Measurements from ENCODE around the gene B4GALT6.

The B4GALT6 gene

GRCh38 chr18:31655354-31655753 is 29.0 kb downstream of the B4GALT6 start:
- no peaks in the 10 kb centered on the region for H3K27me3 ChIP-seq
- no peaks in the 10 kb centered on the region for H3K36me3 ChIP-seq
- H3K4me3 ChIP-seq (ENCODE audit: low read depth, low read length) = no peak overlapping the region
- H3K4me1 ChIP-seq = no peaks in the 10 kb centered on the region
- TF ChIP-seq CTCF (IDR thresholded peaks at IDR 0.05; ENCODE audit: low read depth, low read length) = no peak
- no peaks in the 10 kb centered on the region for H3K9me3 ChIP-seq
- no peak for DNase-seq

GRCh38 chr18:31652877-31653276 is 31.5 kb downstream of the B4GALT6 start:
- H3K4me3 ChIP-seq (ENCODE audit: low read depth, low read length) = no peak overlapping the region

GRCh38 chr18:31652357-31652756 is 32.0 kb downstream of the B4GALT6 start:
- Histone ChIP-seq H3K4me1 (no peaks in the 10 kb centered on the region), H3K9me3 (no peaks in the 10 kb centered on the region), H3K27me3 (no peaks in the 10 kb centered on the region), H3K36me3 (no peaks in the 10 kb centered on the region), H3K4me3 (ENCODE audit: low read depth, low read length) (no peak overlapping the region)
- DNase-seq = no peak
- no peak for TF ChIP-seq CTCF (IDR thresholded peaks at IDR 0.05; ENCODE audit: low read depth, low read length)

More at GRCh38 chr18:31652877-31653276, 31.5 kb downstream of the B4GALT6 start:
- Histone ChIP-seq H3K4me1 (no peaks in the 10 kb centered on the region), H3K36me3 (no peaks in the 10 kb centered on the region), H3K27me3 (no peaks in the 10 kb centered on the region), H3K9me3 (no peaks in the 10 kb centered on the region)
- DNase-seq = no peak
- TF ChIP-seq CTCF (IDR thresholded peaks at IDR 0.05; ENCODE audit: low read depth, low read length) = no peak

GRCh38 chr18:31651369-31651768 is 33.0 kb downstream of the B4GALT6 start:
- Histone ChIP-seq H3K27me3 (no peaks in the 10 kb centered on the region), H3K36me3 (no peaks in the 10 kb centered on the region), H3K4me3 (ENCODE audit: low read depth, low read length) (no peak overlapping the region), H3K4me1 (no peaks in the 10 kb centered on the region), H3K9me3 (no peaks in the 10 kb centered on the region)
- TF ChIP-seq CTCF (IDR thresholded peaks at IDR 0.05; ENCODE audit: low read depth, low read length) = no peak
- DNase-seq = no peak

DNA sequence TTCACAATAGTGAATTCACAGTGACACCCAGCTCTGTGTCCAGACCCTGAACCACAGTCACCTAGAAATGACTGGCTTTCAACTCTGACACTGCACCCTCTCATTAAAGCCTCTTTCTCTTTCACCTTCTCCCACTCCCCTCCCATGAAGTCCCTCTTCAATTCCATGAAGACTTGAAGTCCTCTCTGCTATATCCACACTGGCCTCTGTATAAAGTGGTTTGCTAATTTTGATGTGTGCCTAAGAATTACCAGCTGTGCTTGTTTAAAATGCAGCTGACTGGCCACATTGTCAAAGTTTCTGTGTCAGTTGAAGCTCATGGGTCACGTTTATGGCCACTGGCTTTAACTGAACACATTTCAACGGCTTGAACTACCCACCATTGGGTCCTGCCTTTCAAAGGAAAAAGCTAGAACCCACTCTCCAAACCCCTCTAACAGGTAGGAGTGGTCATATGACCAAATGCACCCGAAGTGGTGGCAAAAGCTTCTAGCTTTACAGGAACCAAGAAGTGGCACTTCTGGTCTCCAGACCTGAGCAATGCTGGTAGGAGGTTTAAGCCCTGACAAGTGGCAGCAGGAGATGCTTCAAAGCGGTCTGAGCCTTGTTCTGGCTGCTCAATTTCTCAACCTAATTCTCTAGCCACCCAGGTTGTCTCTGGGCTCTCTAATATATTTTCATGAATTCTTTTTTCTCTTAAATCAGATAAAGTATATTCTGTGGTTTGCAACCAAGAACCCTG is 34.2 kb downstream of the B4GALT6 start:
- Histone ChIP-seq H3K4me1 (no peaks in the 10 kb centered on the region), H3K36me3 (no peaks in the 10 kb centered on the region), H3K4me3 (ENCODE audit: low read depth, low read length) (no peak overlapping the region), H3K9me3 (no peaks in the 10 kb centered on the region), H3K27me3 (no peaks in the 10 kb centered on the region)
- DNase-seq = no peak
- no peak for TF ChIP-seq CTCF (IDR thresholded peaks at IDR 0.05; ENCODE audit: low read depth, low read length)

DNA sequence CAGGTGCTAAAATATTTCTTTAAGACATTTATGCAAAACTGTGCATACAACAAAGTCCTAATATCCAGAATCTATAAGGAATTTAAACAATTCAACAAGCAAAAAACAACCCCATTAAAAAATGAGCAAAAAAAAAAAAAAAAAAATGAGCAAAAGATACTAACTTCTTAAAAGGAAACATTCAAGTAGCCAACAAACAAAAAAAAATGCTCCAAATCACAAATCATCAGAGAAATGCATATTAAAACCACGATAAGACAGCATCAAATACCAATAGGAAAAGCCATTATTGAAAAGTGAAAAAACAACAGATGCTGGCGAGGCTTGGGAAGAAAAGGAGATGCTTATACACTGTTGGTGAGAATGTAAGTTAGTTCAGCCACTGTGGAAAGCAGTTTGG is 34.9 kb downstream of the B4GALT6 start:
- H3K4me1 ChIP-seq = no peaks in the 10 kb centered on the region
- no peaks in the 10 kb centered on the region for H3K9me3 ChIP-seq
- DNase-seq = no peak
- no peak overlapping the region for H3K4me3 ChIP-seq (ENCODE audit: low read depth, low read length)
- TF ChIP-seq CTCF (IDR thresholded peaks at IDR 0.05; ENCODE audit: low read depth, low read length) = no peak
- H3K36me3 ChIP-seq = no peaks in the 10 kb centered on the region
- no peaks in the 10 kb centered on the region for H3K27me3 ChIP-seq

Measured in BE2C (cell line).